GM23248 (cell line): ENCODE measurements around the gene TANGO6.

Source experiments
- EZH2 ChIP-seq: fragments of 200-600 bp; sonication (generic); IDR thresholded peaks from 2 replicates; pipeline ENCODE4 v1.6.1; 2018; ENCODE audit warnings: antibody characterized with exemption, mild to moderate bottlenecking; ENCODE audit not compliant: insufficient read depth, poor library complexity, severe bottlenecking
- EZH2phosphoT487 ChIP-seq: fragments of 200-600 bp; sonication (generic); IDR thresholded peaks from 2 replicates; pipeline ENCODE4 v1.6.1; 2018; ENCODE audit warnings: antibody characterized with exemption, moderate library complexity, mild to moderate bottlenecking, low read depth; ENCODE audit not compliant: insufficient read depth

DNA sequence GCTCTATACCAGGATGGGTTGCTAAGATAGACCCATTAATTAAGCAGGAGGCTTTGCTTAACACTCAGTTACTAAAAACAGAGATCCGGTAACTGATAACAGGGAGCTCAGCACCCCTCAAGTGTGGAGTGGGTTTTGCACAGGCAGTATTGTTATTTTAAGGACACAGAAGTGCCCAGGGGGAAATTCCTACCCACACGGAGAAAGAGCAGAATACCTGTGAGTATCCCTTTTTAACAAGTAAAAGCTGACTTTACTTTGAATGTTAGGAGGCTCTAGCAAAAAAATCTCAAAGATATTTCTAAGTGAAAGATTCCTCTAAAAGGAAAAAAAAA lies 229.3 kb downstream of the TANGO6 start:
- no peak for TF ChIP-seq EZH2phosphoT487
- TF ChIP-seq EZH2: no peak
